ENCODE measurements around the gene MPPED2.
"Not testable (repeated sequence)": the region's sequence is repeated elsewhere in the genome, so short reads cannot be mapped to it uniquely, and the experiment has no call there.

Gene MPPED2

GRCh38 chr11:30579415-30580175 lies 6.6 kb downstream of the MPPED2 start:
- no peak for DNase-seq (ENCODE audit: low read depth)

GRCh38 chr11:30578406-30578805 lies 7.7 kb downstream of the MPPED2 start:
- no peak for DNase-seq (ENCODE audit: low read depth)

- no peak for DNase-seq (ENCODE audit: low read depth)
Observed at GRCh38 chr11:30573951-30574350, 12.2 kb downstream of the MPPED2 start.

GRCh38 chr11:30568931-30569330 lies 17.2 kb downstream of the MPPED2 start:
- DNase-seq (ENCODE audit: low read depth): no peak

GRCh38 chr11:30567644-30568043 lies 18.5 kb downstream of the MPPED2 start:
- no peak for DNase-seq (ENCODE audit: low read depth)

GRCh38 chr11:30567120-30567519 lies 19.0 kb downstream of the MPPED2 start:
- DNase-seq (ENCODE audit: low read depth): no peak

- no peak for DNase-seq (ENCODE audit: low read depth)
Observed at GRCh38 chr11:30566482-30566881, 19.7 kb downstream of the MPPED2 start.

- no peak for DNase-seq (ENCODE audit: low read depth)
Observed at GRCh38 chr11:30565027-30565426, 21.1 kb downstream of the MPPED2 start.

- no peak for DNase-seq (ENCODE audit: low read depth)
Observed at GRCh38 chr11:30561691-30562415, 24.3 kb downstream of the MPPED2 start.

GRCh38 chr11:30560206-30561106 lies 25.7 kb downstream of the MPPED2 start:
- no peak for DNase-seq (ENCODE audit: low read depth)

GRCh38 chr11:30559004-30559403 lies 27.1 kb downstream of the MPPED2 start:
- DNase-seq (ENCODE audit: low read depth): no peak

- DNase-seq (ENCODE audit: low read depth): not testable (repeated sequence)
Observed at GRCh38 chr11:30554587-30554986, 31.6 kb downstream of the MPPED2 start.

GRCh38 chr11:30553521-30554110 lies 32.5 kb downstream of the MPPED2 start:
- no peak for DNase-seq (ENCODE audit: low read depth)

GRCh38 chr11:30552839-30553238 lies 33.3 kb downstream of the MPPED2 start:
- no peak for DNase-seq (ENCODE audit: low read depth)

- no peak for DNase-seq (ENCODE audit: low read depth)
Observed at GRCh38 chr11:30550022-30550542, 36.1 kb downstream of the MPPED2 start.

- DNase-seq (ENCODE audit: low read depth): no peak
Observed at GRCh38 chr11:30549565-30549964, 36.6 kb downstream of the MPPED2 start.

- DNase-seq (ENCODE audit: low read depth): no peak
Observed at GRCh38 chr11:30546334-30546733, 39.8 kb downstream of the MPPED2 start.

- DNase-seq (ENCODE audit: low read depth): no peak
Observed at GRCh38 chr11:30545507-30545906, 40.6 kb downstream of the MPPED2 start.

- DNase-seq (ENCODE audit: low read depth): no peak
Observed at GRCh38 chr11:30543066-30543465, 43.1 kb downstream of the MPPED2 start.

GRCh38 chr11:30540781-30541180 lies 45.4 kb downstream of the MPPED2 start:
- DNase-seq (ENCODE audit: low read depth): no peak

GRCh38 chr11:30538251-30538650 lies 47.9 kb downstream of the MPPED2 start:
- DNase-seq (ENCODE audit: low read depth): no peak

GRCh38 chr11:30535818-30536217 lies 50.3 kb downstream of the MPPED2 start:
- DNase-seq (ENCODE audit: low read depth): no peak
